ENCODE measurements around the gene PRH2.

Gene PRH2

GRCh38 chr12:10926269-10926668, 2.8 kb upstream of the PRH2 start:
- no peak overlapping the region for H3K4me3 ChIP-seq (IDR thresholded peaks at IDR 0.05; ENCODE audit: insufficient read depth, low read depth, low read length)
- no peaks in the 10 kb centered on the region for H3K79me2 ChIP-seq (ENCODE audit: insufficient read depth, low read depth)
- no peaks in the 10 kb centered on the region for H3K27me3 ChIP-seq (ENCODE audit: insufficient read depth, low read depth)
- no peaks in the 10 kb centered on the region for H3K36me3 ChIP-seq (ENCODE audit: insufficient read depth)
- H2AFZ ChIP-seq (ENCODE audit: low read depth), result no peak overlapping the region
- no peaks in the 10 kb centered on the region for H4K20me1 ChIP-seq (ENCODE audit: insufficient read depth)
- no peak for TF ChIP-seq CTCF (conservative IDR thresholded peaks at IDR 0.05; ENCODE audit: low read depth, low read length)
- H3K27ac ChIP-seq, result no peak overlapping the region
- H3K4me1 ChIP-seq (ENCODE audit: low read depth, poor library complexity, severe bottlenecking), result no peaks in the 10 kb centered on the region
- no peak overlapping the region for H3K4me2 ChIP-seq
- no peak overlapping the region for H3K9ac ChIP-seq

GRCh38 chr12:10936506-10936905, 7.5 kb downstream of the PRH2 start:
- H3K4me2 ChIP-seq, result no peak overlapping the region
- no peak overlapping the region for H3K9ac ChIP-seq

GRCh38 chr12:10939163-10939562, 10.1 kb downstream of the PRH2 start, which contains the start of gene TAS2R14:
Gene TAS2R14, minus strand, starts transcription at chr12:10939263. Its CDS starts 56 bp downstream, at chr12:10939207.
- Histone ChIP-seq H3K4me3 (IDR thresholded peaks at IDR 0.05; ENCODE audit: insufficient read depth, low read depth, low read length) (no peak within 1 kb of the TSS), H3K27me3 (ENCODE audit: insufficient read depth, low read depth) (no peaks in the 10 kb centered on the region), H3K4me1 (ENCODE audit: low read depth, poor library complexity, severe bottlenecking) (peaks cover 18% of the 10 kb centered on the region), H3K4me2 (no peak within 1 kb of the TSS), H4K20me1 (ENCODE audit: insufficient read depth) (no peaks in the 10 kb centered on the region), H3K9ac (no peak within 1 kb of the TSS), H3K27ac (no peak within 1 kb of the TSS), H3K36me3 (ENCODE audit: insufficient read depth) (no peaks in the 10 kb centered on the region), H3K79me2 (ENCODE audit: insufficient read depth, low read depth) (no peaks in the 10 kb centered on the region), H2AFZ (ENCODE audit: low read depth) (no peak within 1 kb of the TSS)
- TF ChIP-seq CTCF (conservative IDR thresholded peaks at IDR 0.05; ENCODE audit: low read depth, low read length), result no peak

More at GRCh38 chr12:10936506-10936905, 7.5 kb downstream of the PRH2 start:
- peaks cover 1% of the 10 kb centered on the region for H3K4me1 ChIP-seq (ENCODE audit: low read depth, poor library complexity, severe bottlenecking)
- TF ChIP-seq CTCF (conservative IDR thresholded peaks at IDR 0.05; ENCODE audit: low read depth, low read length), result no peak
- no peaks in the 10 kb centered on the region for H3K36me3 ChIP-seq (ENCODE audit: insufficient read depth)
- H3K27me3 ChIP-seq (ENCODE audit: insufficient read depth, low read depth), result no peaks in the 10 kb centered on the region
- H3K4me3 ChIP-seq (IDR thresholded peaks at IDR 0.05; ENCODE audit: insufficient read depth, low read depth, low read length), result no peak overlapping the region
- no peak overlapping the region for H3K27ac ChIP-seq
- H3K79me2 ChIP-seq (ENCODE audit: insufficient read depth, low read depth), result no peaks in the 10 kb centered on the region
- H4K20me1 ChIP-seq (ENCODE audit: insufficient read depth), result no peaks in the 10 kb centered on the region
- H2AFZ ChIP-seq (ENCODE audit: low read depth), result no peak overlapping the region

GRCh38 chr12:10940389-10940788, 11.4 kb downstream of the PRH2 start:
- Histone ChIP-seq H4K20me1 (ENCODE audit: insufficient read depth) (no peaks in the 10 kb centered on the region), H3K27ac (no peak overlapping the region), H3K4me1 (ENCODE audit: low read depth, poor library complexity, severe bottlenecking) (peaks cover 18% of the 10 kb centered on the region), H3K9ac (no peak overlapping the region), H2AFZ (ENCODE audit: low read depth) (no peak overlapping the region), H3K79me2 (ENCODE audit: insufficient read depth, low read depth) (no peaks in the 10 kb centered on the region), H3K36me3 (ENCODE audit: insufficient read depth) (no peaks in the 10 kb centered on the region), H3K27me3 (ENCODE audit: insufficient read depth, low read depth) (no peaks in the 10 kb centered on the region), H3K4me3 (IDR thresholded peaks at IDR 0.05; ENCODE audit: insufficient read depth, low read depth, low read length) (no peak overlapping the region), H3K4me2 (no peak overlapping the region)
- no peak for TF ChIP-seq CTCF (conservative IDR thresholded peaks at IDR 0.05; ENCODE audit: low read depth, low read length)
